Smooth muscle cell (in vitro differentiated cells): ENCODE data around the gene HS6ST2. TPM values are rescaled to one million over a fixed set of nuclear protein-coding genes. Genes with fewer than 3 reads are reported as not detected.

Source experiments
- DNase-seq: peaks from one replicate; lab custom pipeline; 2025; ENCODE audit not compliant: unreplicated experiment; lab: John Stamatoyannopoulos, UW
- H2AFZ ChIP-seq: fragments of 200-600 bp; sonication (generic); 2 replicates; pipeline ENCODE4 v1.6.0; 2016; ENCODE audit warnings: antibody characterized with exemption, low read depth, mild to moderate bottlenecking
- H3F3A ChIP-seq: fragments of 200-600 bp; sonication (generic); 2 replicates; pipeline ENCODE4 v1.6.0; 2017; ENCODE audit warnings: antibody characterized with exemption, low read depth
- H3K27ac ChIP-seq: fragments of 200-600 bp; sonication (generic); 2 replicates; pipeline ENCODE4 v1.5.1; 2016; ENCODE audit warnings: low read depth, mild to moderate bottlenecking
- H3K27me3 ChIP-seq: fragments of 200-600 bp; sonication (generic); 2 replicates; pipeline ENCODE4 v1.6.1; 2016; ENCODE audit warnings: low read depth, mild to moderate bottlenecking
- H3K36me3 ChIP-seq: fragments of 200-600 bp; sonication (generic); 2 replicates; pipeline ENCODE4 v1.5.1; 2016; ENCODE audit warnings: low read depth
- H3K4me1 ChIP-seq: fragments of 200-600 bp; sonication (generic); 2 replicates; pipeline ENCODE4 v1.5.1; 2016; ENCODE audit warnings: low read depth
- H3K4me2 ChIP-seq: fragments of 200-600 bp; sonication (generic); 2 replicates; pipeline ENCODE4 v1.6.0; 2016; ENCODE audit warnings: mild to moderate bottlenecking
- H3K4me3 ChIP-seq: fragments of 200-600 bp; sonication (generic); 2 replicates; pipeline ENCODE4 v1.5.1; 2016; ENCODE audit warnings: mild to moderate bottlenecking
- H3K79me2 ChIP-seq: fragments of 200-600 bp; sonication (generic); 2 replicates; pipeline ENCODE4 v1.6.0; 2016; ENCODE audit warnings: low read depth, mild to moderate bottlenecking
- H3K9ac ChIP-seq: fragments of 200-600 bp; sonication (generic); 2 replicates; pipeline ENCODE4 v1.6.0; 2016; ENCODE audit warnings: low read depth
- H3K9me3 ChIP-seq: fragments of 200-600 bp; sonication (generic); replicated peaks from 2 replicates; pipeline ENCODE4 v1.5.1; 2016; ENCODE audit warnings: low read depth
- H4K20me1 ChIP-seq: fragments of 200-600 bp; sonication (generic); 2 replicates; pipeline ENCODE4 v1.6.0; 2016; ENCODE audit warnings: low read depth
- CTCF ChIP-seq: fragments of 200-600 bp; sonication (generic); IDR thresholded peaks from 2 replicates; pipeline ENCODE4 v1.5.1; 2017; ENCODE audit warnings: borderline replicate concordance, mild to moderate bottlenecking, antibody characterized with exemption; ENCODE audit not compliant: insufficient read depth, poor library complexity, severe bottlenecking
- WGBS: methylation state at CpG from one replicate; pipeline ENCODE4 v1.1.7; 2016; ENCODE audit warnings: low lambda C conversion rate; 5-methylcytosine and 5-hydroxymethylcytosine counted together
- polyA plus RNA-seq: library from polyadenylated mRNA; unstranded; fragments of >200 nt; fragmentation: Nextera tagmentation; extraction: Ambion mirVana; gene quantifications from 2 replicates; pipeline ENCODE4 v1.2.1, GENCODE V29; 2016
- total RNA-seq: library from RNA; depleted of rRNA; stranded (reverse); fragments of >200 nt; gene quantifications from 2 replicates; pipeline ENCODE4 v1.2.3, GENCODE V29; 2014

Gene HS6ST2
- total and polyA plus RNA-seq, 2 experiments from 2014 or later = 12.7 to 13.3 TPM

GRCh38 chrX:132631579-132632232, 326.7 kb downstream of the HS6ST2 start:
- no peak for DNase-seq
- Histone ChIP-seq H3K36me3 (no peaks in the 10 kb centered on the region), H3K4me3 (no peak overlapping the region), H3K27ac (no peak overlapping the region), H2AFZ (no peak overlapping the region), H3K9ac (no peak overlapping the region), H3K79me2 (no peaks in the 10 kb centered on the region), H3F3A (no peaks in the 10 kb centered on the region), H3K27me3 (no peaks in the 10 kb centered on the region), H3K4me2 (no peak overlapping the region), H4K20me1 (no peaks in the 10 kb centered on the region), H3K4me1 (no peaks in the 10 kb centered on the region), H3K9me3 (no peaks in the 10 kb centered on the region)
- WGBS = 64% methylated on average over 3 of the region's 3 CpGs
- peak; percentile 44 for TF ChIP-seq CTCF

GRCh38 chrX:132624466-132624865, 334.0 kb downstream of the HS6ST2 start:
- Histone ChIP-seq H2AFZ (no peak overlapping the region), H3K4me1 (no peaks in the 10 kb centered on the region), H3K4me3 (no peak overlapping the region), H3K27me3 (no peaks in the 10 kb centered on the region), H4K20me1 (no peaks in the 10 kb centered on the region), H3K79me2 (no peaks in the 10 kb centered on the region), H3K4me2 (no peak overlapping the region), H3K36me3 (no peaks in the 10 kb centered on the region), H3K27ac (no peak overlapping the region), H3F3A (no peaks in the 10 kb centered on the region), H3K9me3 (no peaks in the 10 kb centered on the region), H3K9ac (no peak overlapping the region)
- no peak for TF ChIP-seq CTCF
- DNase-seq = no peak
- WGBS = 72% methylated on average over 5 of the region's 5 CpGs

DNA sequence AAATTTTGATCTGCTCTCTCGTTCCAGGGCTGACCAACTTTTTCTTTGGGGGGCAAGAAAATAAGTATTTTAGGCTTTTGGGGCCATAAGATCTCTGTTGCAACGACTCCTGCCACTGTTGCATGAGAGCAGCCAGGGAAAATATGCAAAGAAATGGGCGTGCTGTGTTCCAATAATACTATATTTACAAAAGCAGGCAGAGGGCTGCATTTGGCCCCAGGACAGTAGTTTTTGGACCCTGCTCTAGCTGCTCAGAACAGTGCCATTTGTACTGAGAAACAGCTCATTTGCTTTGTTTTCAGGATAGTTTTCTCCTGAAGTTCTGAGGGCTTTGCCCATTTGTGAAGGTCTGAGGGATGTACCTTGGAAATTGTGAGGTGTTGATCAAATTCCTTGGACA, 334.5 kb downstream of the HS6ST2 start:
- Histone ChIP-seq H3K4me2 (no peak overlapping the region), H3K4me1 (no peaks in the 10 kb centered on the region), H2AFZ (no peak overlapping the region), H3K79me2 (no peaks in the 10 kb centered on the region), H3F3A (no peaks in the 10 kb centered on the region), H3K36me3 (no peaks in the 10 kb centered on the region), H3K4me3 (no peak overlapping the region), H4K20me1 (no peaks in the 10 kb centered on the region), H3K9me3 (no peaks in the 10 kb centered on the region), H3K27me3 (no peaks in the 10 kb centered on the region), H3K27ac (no peak overlapping the region), H3K9ac (no peak overlapping the region)
- no peak for TF ChIP-seq CTCF
- WGBS = 75% methylated on average over 3 of the region's 3 CpGs
- DNase-seq = no peak

GRCh38 chrX:132623300-132623699, 335.1 kb downstream of the HS6ST2 start:
- Histone ChIP-seq H3K9me3 (no peaks in the 10 kb centered on the region), H2AFZ (no peak overlapping the region), H3K4me2 (no peak overlapping the region), H3K79me2 (no peaks in the 10 kb centered on the region), H3K27ac (no peak overlapping the region), H3K36me3 (no peaks in the 10 kb centered on the region), H4K20me1 (no peaks in the 10 kb centered on the region), H3K27me3 (no peaks in the 10 kb centered on the region), H3K4me1 (no peaks in the 10 kb centered on the region), H3K9ac (no peak overlapping the region), H3F3A (no peaks in the 10 kb centered on the region), H3K4me3 (no peak overlapping the region)
- DNase-seq = no peak
- 80% methylated on average over 2 of the region's 2 CpGs for WGBS
- no peak for TF ChIP-seq CTCF
